ENCODE measurements around the gene APLN. TPM values are rescaled to one million over a fixed set of nuclear protein-coding genes. Genes with fewer than 3 reads are reported as not detected.

The APLN gene
- total RNA-seq, 2 donors from 2014 or later = 1.7 to 3.5 TPM

GRCh38 chrX:129693354-129693753 is 38.6 kb upstream of the APLN start:
- Histone ChIP-seq H3K9me3 (no peaks in the 10 kb centered on the region), H3K27ac (no peak overlapping the region), H3K27me3 (replicated peaks; ENCODE audit: insufficient read depth) (no peaks in the 10 kb centered on the region), H3K36me3 (no peaks in the 10 kb centered on the region), H3K4me3 (no peak overlapping the region), H3K4me1 (replicated peaks) (no peaks in the 10 kb centered on the region)
- no peak for DNase-seq (ENCODE audit: low spot score)
- intact Hi-C loops (cut with DNase I) = no loop called here
- TF ChIP-seq CTCF (IDR thresholded peaks at IDR 0.05) (no peak), POLR2A (IDR thresholded peaks at IDR 0.05) (no peak), POLR2AphosphoS5 (IDR thresholded peaks at IDR 0.05) (no peak)
- 100% methylated on average over 3 of the region's 3 CpGs for WGBS

GRCh38 chrX:129690435-129690834 is 35.7 kb upstream of the APLN start:
- WGBS = 75% methylated on average over 10 of the region's 10 CpGs
- no peak overlapping the region for H3K4me3 ChIP-seq
- DNase-seq (ENCODE audit: low spot score) = no peak
- intact Hi-C loops (cut with DNase I) = no loop called here
- H3K9me3 ChIP-seq = no peaks in the 10 kb centered on the region
- no peak overlapping the region for H3K27ac ChIP-seq
- TF ChIP-seq POLR2A (IDR thresholded peaks at IDR 0.05) = no peak
- TF ChIP-seq CTCF (IDR thresholded peaks at IDR 0.05) = no peak
- no peaks in the 10 kb centered on the region for H3K4me1 ChIP-seq (replicated peaks)
- no peaks in the 10 kb centered on the region for H3K27me3 ChIP-seq (replicated peaks; ENCODE audit: insufficient read depth)
- H3K36me3 ChIP-seq = no peaks in the 10 kb centered on the region

- no peaks in the 10 kb centered on the region for H3K4me1 ChIP-seq (replicated peaks)
- intact Hi-C loops (cut with DNase I) = no loop called here
- no peaks in the 10 kb centered on the region for H3K36me3 ChIP-seq
- no peaks in the 10 kb centered on the region for H3K27me3 ChIP-seq (replicated peaks; ENCODE audit: insufficient read depth)
- TF ChIP-seq POLR2A (IDR thresholded peaks at IDR 0.05) = no peak
- no peak for TF ChIP-seq POLR2AphosphoS5 (IDR thresholded peaks at IDR 0.05)
- no peak for TF ChIP-seq CTCF (IDR thresholded peaks at IDR 0.05)
- no peak overlapping the region for H3K4me3 ChIP-seq
- 90% methylated on average over 5 of the region's 5 CpGs for WGBS
- DNase-seq (ENCODE audit: low spot score) = no peak
- no peak overlapping the region for H3K27ac ChIP-seq
- H3K9me3 ChIP-seq = no peaks in the 10 kb centered on the region
Observed at GRCh38 chrX:129689796-129690195, 35.0 kb upstream of the APLN start.

GRCh38 chrX:129688097-129688496 is 33.3 kb upstream of the APLN start:
- intact Hi-C loops (cut with DNase I) = no loop called here
- DNase-seq (ENCODE audit: low spot score) = no peak
- no peak overlapping the region for H3K27ac ChIP-seq
- no peaks in the 10 kb centered on the region for H3K27me3 ChIP-seq (replicated peaks; ENCODE audit: insufficient read depth)
- TF ChIP-seq CTCF (IDR thresholded peaks at IDR 0.05) = no peak
- no peak for TF ChIP-seq POLR2AphosphoS5 (IDR thresholded peaks at IDR 0.05)
- TF ChIP-seq POLR2A (IDR thresholded peaks at IDR 0.05) = no peak
- 92% methylated on average over 3 of the region's 3 CpGs for WGBS
- H3K4me3 ChIP-seq = no peak overlapping the region
- H3K36me3 ChIP-seq = no peaks in the 10 kb centered on the region
- no peaks in the 10 kb centered on the region for H3K4me1 ChIP-seq (replicated peaks)
- no peaks in the 10 kb centered on the region for H3K9me3 ChIP-seq

- Histone ChIP-seq H3K36me3 (no peaks in the 10 kb centered on the region), H3K4me1 (replicated peaks) (no peaks in the 10 kb centered on the region), H3K4me3 (no peak overlapping the region), H3K27ac (no peak overlapping the region), H3K27me3 (replicated peaks; ENCODE audit: insufficient read depth) (no peaks in the 10 kb centered on the region), H3K9me3 (no peaks in the 10 kb centered on the region)
- intact Hi-C loops (cut with DNase I) = no loop called here
- no peak for DNase-seq (ENCODE audit: low spot score)
- TF ChIP-seq POLR2A (IDR thresholded peaks at IDR 0.05) (no peak), CTCF (IDR thresholded peaks at IDR 0.05) (no peak), POLR2AphosphoS5 (IDR thresholded peaks at IDR 0.05) (no peak)
- WGBS = 48% methylated on average over 2 of the region's 2 CpGs
Observed at GRCh38 chrX:129686422-129686948, 31.7 kb upstream of the APLN start.
